ENCODE measurements around the gene ARRDC2. TPM values are rescaled to one million over a fixed set of nuclear protein-coding genes. Genes with fewer than 3 reads are reported as not detected.

The ARRDC2 gene
- total RNA-seq, 2 donors from 2014 or later = 15.8 to 16.4 TPM

- no peak for DNase-seq
- intact Hi-C loops (cut with DNase I) = no loop called here
- TF ChIP-seq CTCF (IDR thresholded peaks at IDR 0.05) = no peak
- Histone ChIP-seq H3K9me3 (no peaks in the 10 kb centered on the region), H3K9ac (ENCODE audit: low read depth in 2 of 2, low read length in 2 of 2) (no peak overlapping the region), H3K36me3 (no peaks in the 10 kb centered on the region), H3K4me3 (no peak overlapping the region), H3K27ac (no peak overlapping the region), H3K27me3 (no peaks in the 10 kb centered on the region), H3K4me1 (peaks cover 8% of the 10 kb centered on the region)
Measured at GRCh38 chr19:18043676-18044075, 35.7 kb downstream of the ARRDC2 start.

GRCh38 chr19:18044825-18045304 lies 36.9 kb downstream of the ARRDC2 start:
- H3K9me3 ChIP-seq = no peaks in the 10 kb centered on the region
- peaks cover 17% of the 10 kb centered on the region for H3K4me1 ChIP-seq
- intact Hi-C loops (cut with DNase I) = no loop called here
- peak overlapping the region; percentile 85 for H3K27ac ChIP-seq
- no peak for TF ChIP-seq CTCF (IDR thresholded peaks at IDR 0.05)
- no peaks in the 10 kb centered on the region for H3K36me3 ChIP-seq
- peak; percentile 89 for DNase-seq
- H3K4me3 ChIP-seq = peak overlapping the region; percentile 19
- peak overlapping the region; percentile 26 to 61 for H3K9ac ChIP-seq (ENCODE audit: low read depth in 2 of 2, low read length in 2 of 2)
- no peaks in the 10 kb centered on the region for H3K27me3 ChIP-seq

GRCh38 chr19:18045307-18046050 lies 37.5 kb downstream of the ARRDC2 start:
- H3K36me3 ChIP-seq = no peaks in the 10 kb centered on the region
- no peak for TF ChIP-seq CTCF (IDR thresholded peaks at IDR 0.05)
- intact Hi-C loops (cut with DNase I) = no loop called here
- no peak for DNase-seq
- H3K4me1 ChIP-seq = peaks cover 17% of the 10 kb centered on the region
- H3K27ac ChIP-seq = peak overlapping the region; percentile 85
- H3K9me3 ChIP-seq = no peaks in the 10 kb centered on the region
- peak overlapping the region; percentile 19 for H3K4me3 ChIP-seq
- peak overlapping the region; percentile 26 to 61 for H3K9ac ChIP-seq (ENCODE audit: low read depth in 2 of 2, low read length in 2 of 2)
- no peaks in the 10 kb centered on the region for H3K27me3 ChIP-seq

GRCh38 chr19:18046059-18046718 lies 38.2 kb downstream of the ARRDC2 start:
- Histone ChIP-seq H3K27me3 (no peaks in the 10 kb centered on the region), H3K9ac (ENCODE audit: low read depth in 2 of 2, low read length in 2 of 2) (no peak overlapping the region), H3K27ac (peak overlapping the region; percentile 85), H3K9me3 (no peaks in the 10 kb centered on the region), H3K36me3 (no peaks in the 10 kb centered on the region), H3K4me3 (no peak overlapping the region), H3K4me1 (peaks cover 17% of the 10 kb centered on the region)
- TF ChIP-seq CTCF (IDR thresholded peaks at IDR 0.05) = no peak
- intact Hi-C loops (cut with DNase I) = no loop called here
- DNase-seq = no peak

- H3K4me3 ChIP-seq = no peak overlapping the region
- no peak for TF ChIP-seq CTCF (IDR thresholded peaks at IDR 0.05)
- peak overlapping the region; percentile 49 for H3K27ac ChIP-seq
- no peaks in the 10 kb centered on the region for H3K27me3 ChIP-seq
- peak; percentile 82 for DNase-seq
- intact Hi-C loops (cut with DNase I) = no loop called here
- peaks cover 17% of the 10 kb centered on the region for H3K4me1 ChIP-seq
- H3K9ac ChIP-seq (ENCODE audit: low read depth in 2 of 2, low read length in 2 of 2) = no peak overlapping the region
- H3K36me3 ChIP-seq = no peaks in the 10 kb centered on the region
- no peaks in the 10 kb centered on the region for H3K9me3 ChIP-seq
Measured at GRCh38 chr19:18049385-18049784, 41.4 kb downstream of the ARRDC2 start.

Data from colonic mucosa (tissue), 4 donors.